GM12873 (cell line): ENCODE measurements around the gene FBN1.

Experiments used
- CTCF ChIP-seq: IDR thresholded peaks from 2 replicates; pipeline ENCODE4 v1.5.1; 2012; ENCODE audit warnings: low read depth, mild to moderate bottlenecking, moderate library complexity, low read length, control low read depth; ENCODE audit not compliant: insufficient read depth; ENCODE audit errors: missing control alignments

The FBN1 gene

GRCh38 chr15:48642795-48643194 is 2.7 kb downstream of the FBN1 start:
- TF ChIP-seq CTCF = no peak

- TF ChIP-seq CTCF = peak; percentile 54
Measured at GRCh38 chr15:48641416-48641815, 4.1 kb downstream of the FBN1 start.

- no peak for TF ChIP-seq CTCF
Measured at GRCh38 chr15:48638963-48639362, 6.5 kb downstream of the FBN1 start.

GRCh38 chr15:48637639-48638038 is 7.9 kb downstream of the FBN1 start:
- TF ChIP-seq CTCF = no peak

GRCh38 chr15:48636511-48636910 is 9.0 kb downstream of the FBN1 start:
- TF ChIP-seq CTCF = no peak

- no peak for TF ChIP-seq CTCF
Measured at GRCh38 chr15:48634893-48635292, 10.6 kb downstream of the FBN1 start.

GRCh38 chr15:48634096-48634495 is 11.4 kb downstream of the FBN1 start:
- TF ChIP-seq CTCF = no peak

GRCh38 chr15:48632651-48633050 is 12.9 kb downstream of the FBN1 start:
- TF ChIP-seq CTCF = no peak
